K562 (cell line): ENCODE measurements around the gene ADD2. TPM values are rescaled to one million over a fixed set of nuclear protein-coding genes. Genes with fewer than 3 reads are reported as not detected.

Experiments used
- ATAC-seq: fragments of 200-7000 bp; cut with Tn5 transposase; 3 replicates; pipeline ENCODE4 v1.9.1; 2020; ENCODE audit warnings: moderate library complexity
- BruUV-seq: library from RNA; stranded (reverse); fragments of 400-500 nt; replicated peaks from 2 replicates; lab custom pipeline; 2021; lab: Mats Ljungman, UMichigan
- CTCF ChIA-PET: fragments of 300-600 bp; formaldehyde crosslinking; extraction: SDS; loops from one replicate; lab custom pipeline; 2021; ENCODE audit warnings: low intra/inter-chr PET ratio; lab: Yijun Ruan, JAX
- POLR2A ChIA-PET: fragments of 300-600, 350-650 bp; sonication (Branson Sonifier 250); formaldehyde crosslinking; extraction: SDS; loops from one replicate; lab custom pipeline; 2021; ENCODE audit warnings: antibody characterized with exemption, inconsistent platforms; lab: Yijun Ruan, JAX
- DNase-seq, 4 experiments: peaks; one replicate each; pipeline versions ENCODE4 v3.0.0 to v3.0.0-alpha.2; 2011 to 2018; ENCODE audit warnings: low spot score in 3 of 4, mixed read lengths in 3 of 4; ENCODE audit errors: extremely low read depth in 1 of 4
- FAIRE-seq: peaks from 2 replicates; lab custom pipeline; 2011; peaks lifted over from hg19 to GRCh38; lab: Jason Lieb, UNC
- H2AFZ ChIP-seq: 2 replicates; pipeline ENCODE4 v1.6.0; 2011; ENCODE audit warnings: low read depth, low read length, control low read depth, inconsistent platforms
- H3K27ac ChIP-seq: fragments of 200-600 bp; 3 replicates; pipeline ENCODE4 v1.8.0; 2011; ENCODE audit warnings: low read depth, mild to moderate bottlenecking, control low read depth, inconsistent platforms, low read length, moderate library complexity, mixed read lengths; ENCODE audit errors: extremely low read depth
- H3K27me3 ChIP-seq, 2 experiments: fragments of 300-600 bp in 1 of 2; 2 replicates in 1 of 2; 3 replicates in 1 of 2; pipeline versions ENCODE4 v1.6.0 to v1.8.0; 2011; ENCODE audit warnings: inconsistent platforms in 2 of 2, low read length in 2 of 2, mild to moderate bottlenecking in 1 of 2, mixed read lengths in 1 of 2, moderate library complexity in 1 of 2; ENCODE audit not compliant: control insufficient read depth in 2 of 2, insufficient read depth in 2 of 2
- H3K36me3 ChIP-seq: fragments of 300-600 bp; 3 replicates; pipeline ENCODE4 v1.8.0; 2011; ENCODE audit warnings: mild to moderate bottlenecking, low read length, inconsistent platforms; ENCODE audit not compliant: control insufficient read depth, insufficient read depth
- H3K4me1 ChIP-seq, 2 experiments: fragments of 200-600 bp in 1 of 2; replicated peaks in 1 of 2; 2 replicates in 1 of 2; 3 replicates in 1 of 2; pipeline versions ENCODE4 v1.5.1 to v1.8.0; 2011; ENCODE audit warnings: inconsistent platforms in 2 of 2, low read length in 2 of 2, mild to moderate bottlenecking in 1 of 2, mixed read lengths in 1 of 2, moderate library complexity in 1 of 2; ENCODE audit not compliant: control insufficient read depth in 2 of 2, insufficient read depth in 2 of 2
- H3K4me2 ChIP-seq: 2 replicates; pipeline ENCODE4 v1.6.1; 2011; ENCODE audit warnings: low read length, control low read depth, inconsistent platforms, mixed read lengths; ENCODE audit not compliant: insufficient read depth
- H3K4me3 ChIP-seq: fragments of 200-600 bp; sonication (generic), shearing (Covaris generic); 2 replicates; pipeline ENCODE4 v1.5.1; 2016; ENCODE audit warnings: control low read depth, inconsistent platforms
- H3K79me2 ChIP-seq: fragments of 200-600 bp; 3 replicates; pipeline ENCODE4 v1.8.0; 2011; ENCODE audit warnings: low read length, inconsistent platforms; ENCODE audit not compliant: control insufficient read depth, insufficient read depth
- H3K9ac ChIP-seq, 2 experiments: 2 replicates each; pipeline versions ENCODE4 v1.6.0 to v1.6.1; 2011; ENCODE audit warnings: low read depth in 2 of 2, low read length in 2 of 2, control low read depth in 1 of 2, inconsistent platforms in 1 of 2, mild to moderate bottlenecking in 1 of 2, mixed read lengths in 1 of 2; ENCODE audit not compliant: insufficient read depth in 1 of 2
- H3K9me1 ChIP-seq: one replicate; pipeline ENCODE4 v1.6.0; 2011; ENCODE audit warnings: inconsistent platforms, mild to moderate bottlenecking, low read length, moderate library complexity; ENCODE audit not compliant: control insufficient read depth, insufficient read depth
- H3K9me3 ChIP-seq: replicated peaks from 2 replicates; pipeline ENCODE4 v1.5.1; 2011; ENCODE audit warnings: low read depth, low read length, inconsistent platforms; ENCODE audit not compliant: control insufficient read depth, insufficient read depth
- H4K20me1 ChIP-seq: replicated peaks from 2 replicates; pipeline ENCODE4 v1.6.1; 2011; ENCODE audit warnings: low read length, inconsistent platforms, mixed read lengths; ENCODE audit not compliant: control insufficient read depth, insufficient read depth
- ARID3A ChIP-seq: IDR thresholded peaks from 2 replicates; pipeline ENCODE4 v1.6.1; 2012; ENCODE audit warnings: low read depth, low read length, improper control_type of control experiment, borderline replicate concordance
- SIRT6 ChIP-seq: IDR thresholded peaks from one replicate; pipeline ENCODE4 v1.6.1; 2012; ENCODE audit warnings: low read depth, mild to moderate bottlenecking, control low read depth, inconsistent platforms, low read length, moderate library complexity
- ZNF407 ChIP-seq: fragments of 450-650 bp; IDR thresholded peaks from 2 replicates; pipeline ENCODE4 v1.6.1; 2016; ENCODE audit warnings: low read depth
- WGBS: fragments of 100-300 bp; shearing (Covaris generic); methylation state at CpG from one replicate; pipeline ENCODE4 v1.1.6; 2016; ENCODE audit warnings: low coverage, mixed read lengths; ENCODE audit not compliant: insufficient coverage; ENCODE audit errors: missing lambda C conversion rate; 5-methylcytosine and 5-hydroxymethylcytosine counted together
- in situ Hi-C: fragments of 300-500 bp; cut with MboI; formaldehyde crosslinking; loops from 4 replicates; pipeline ENCODE4 v1.15.0; 2018; ENCODE audit warnings: inconsistent platforms, mixed read lengths
- intact Hi-C: fragments of 100-400 bp; cut with micrococcal nuclease; formaldehyde crosslinking; loops from 2 replicates; pipeline ENCODE4 v1.14.2; 2022
- polyA plus RNA-seq, 8 experiments: library from polyadenylated mRNA; depleted of rRNA in 4 of 8; stranded (reverse) in 5 of 8; unstranded in 3 of 8; fragments of >200 nt; fragmentation: Nextera tagmentation in 2 of 8; fragmentation: Illumina TruSeq in 1 of 8; extraction: Ambion mirVana in 2 of 8; extraction: Trizol in 1 of 8; gene quantifications; 2 replicates each; pipeline versions ENCODE4 v1.2.1 to v1.2.3, GENCODE V29; 2011 to 2014; ENCODE audit warnings: inconsistent platforms in 1 of 8, missing spikeins in 1 of 8
- total RNA-seq, 7 experiments: library from RNA; depleted of rRNA in 6 of 7; stranded (reverse); fragments of >200 nt in 6 of 7; fragmentation: Illumina TruSeq in 2 of 7; extraction: Trizol in 2 of 7; gene quantifications; 2 replicates each; pipeline versions ENCODE4 v1.2.1 to v1.2.3, GENCODE V29; 2011 to 2021; ENCODE audit warnings: low replicate concordance in 1 of 7

The ADD2 gene
- total and polyA plus RNA-seq, 9 of the 15 experiments (the other 6 are each of a cell fraction or from before 2014, with no cell fraction given): 3.5 to 63.0 (median 36.2) TPM

- no peak for TF ChIP-seq SIRT6
- TF ChIP-seq, all 486 proteins: peak for 2
Observed at GRCh38 chr2:70709275-70710037, 58.5 kb downstream of the ADD2 start (continued).

GRCh38 chr2:70708376-70709199 is 59.4 kb downstream of the ADD2 start:
- Histone ChIP-seq H3K9me3 (no peaks in the 10 kb centered on the region), H3K4me3 (no peak overlapping the region), H3K79me2 (0 out of 3 replicates have a peak, but pooled peaks cover under 1% of the 10 kb centered on the region), H2AFZ (no peak overlapping the region), H3K36me3 (peaks cover 54% of the 10 kb centered on the region), H3K27ac (no peak overlapping the region), H3K9me1 (peaks cover 5% of the 10 kb centered on the region), H4K20me1 (no peaks in the 10 kb centered on the region), H3K4me2 (no peak overlapping the region), H3K9ac (no peak overlapping the region), H3K27me3 (no peaks in the 10 kb centered on the region), H3K4me1 (peaks cover 27 to 30% of the 10 kb centered on the region in 2 experiments; a peak in 4 of 5 replicates)
- peak; percentile 26; the same call in 2 of the 3 replicates for ATAC-seq
- TF ChIP-seq ARID3A (no peak), ZNF407 (peak; percentile 65; the same call in 1 of the 2 replicates)
- POLR2A ChIA-PET: interaction anchor here (0.8 to 2.3 kb wide), 6 partner anchors 9 to 35 kb away, joined by 3 to 7 read pairs (median 4); no protein-coding TSS in a partner anchor
- CTCF ChIA-PET: no interaction called here
- no peak for FAIRE-seq
- WGBS: 55% methylated on average over 3 of the region's 3 CpGs
- no TSS peak for BruUV-seq
- in situ Hi-C loops: no loop called here
- intact Hi-C loops: loop anchor here (5.0 kb wide), 1 partner anchor 59 kb away; the partner anchor contains the start of gene ADD2
- DNase-seq: no peak
